Measurements from ENCODE around the gene FAM210A.

DNA sequence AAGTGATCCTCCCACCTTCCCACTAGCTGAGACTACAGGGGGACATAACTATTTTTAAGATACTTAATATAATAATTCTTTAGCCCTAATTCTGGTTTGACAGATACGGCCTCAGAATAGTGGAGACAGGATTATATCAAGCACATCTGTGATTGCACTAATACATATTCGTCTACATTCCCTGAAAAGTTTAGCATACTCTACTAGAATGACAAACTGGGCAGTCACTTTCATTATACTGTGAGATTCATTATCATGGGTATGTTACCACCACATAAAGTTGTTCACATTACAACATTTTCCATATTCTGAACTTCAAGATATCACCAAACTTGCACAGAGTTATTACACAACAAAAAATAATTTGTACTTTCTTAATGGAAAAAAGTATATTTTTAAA lies 11.0 kb downstream of the FAM210A start:
- TF ChIP-seq GATA2 (IDR thresholded peaks at IDR 0.05; ENCODE audit: low read depth, low read length): no peak
- TF ChIP-seq GATA3 (IDR thresholded peaks at IDR 0.05; ENCODE audit: low read depth, low read length): no peak

Measured in SH-SY5Y (cell line).